ENCODE data around the gene B4GALT2.

DNA sequence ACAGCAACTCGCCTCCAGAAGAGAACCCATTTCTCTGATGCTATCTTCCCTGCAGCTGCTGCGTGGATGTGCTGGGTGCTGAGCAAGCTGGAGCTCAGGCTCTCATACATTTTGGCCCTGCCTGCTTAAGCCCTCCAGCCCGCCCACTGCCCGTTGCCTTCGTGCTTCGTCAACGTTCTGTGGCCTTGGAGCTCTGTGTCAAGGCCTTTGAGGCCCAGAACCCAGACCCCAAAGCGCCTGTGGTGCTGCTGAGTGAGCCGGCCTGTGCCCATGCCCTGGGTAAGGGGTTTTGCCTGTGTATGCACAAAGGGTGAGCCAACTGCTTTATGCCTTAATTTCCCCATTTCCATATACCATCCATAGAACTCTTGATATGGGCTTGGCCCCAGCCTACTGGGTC lies 8.1 kb upstream of the B4GALT2 start:
- TF ChIP-seq FOS (IDR thresholded peaks at IDR 0.05; ENCODE audit: low read depth, low read length) (no peak), CTCF (conservative IDR thresholded peaks at IDR 0.05; ENCODE audit: low read depth, low read length) (no peak), CEBPB (IDR thresholded peaks at IDR 0.05; ENCODE audit: low read depth, low read length) (no peak), CHD1 (IDR thresholded peaks at IDR 0.05; ENCODE audit: low read depth, low read length) (no peak), SMC3 (IDR thresholded peaks at IDR 0.05; ENCODE audit: low read depth, low read length) (no peak), POLR2A (IDR thresholded peaks at IDR 0.05; ENCODE audit: low read depth, low read length) (no peak), RCOR1 (IDR thresholded peaks at IDR 0.05; ENCODE audit: insufficient replicate concordance, low read length) (no peak), MAZ (IDR thresholded peaks at IDR 0.05; ENCODE audit: borderline replicate concordance, low read depth, low read length) (no peak), NFE2L2 (IDR thresholded peaks at IDR 0.05; ENCODE audit: low read depth, low read length) (no peak)

Data from IMR-90 (cell line).